HepG2 (cell line): ENCODE measurements around the gene MBLAC1. TPM values are rescaled to one million over a fixed set of nuclear protein-coding genes. Genes with fewer than 3 reads are reported as not detected.
A peak's percentile ranks its signal among the peaks of the same experiment; 100 is the strongest.

Experiments used
- DDIT3 ChIP-seq: sonication (generic); formaldehyde crosslinking; IDR thresholded peaks from 2 replicates; pipeline ENCODE4 v1.4.0; 2020; ENCODE audit warnings: mild to moderate bottlenecking, missing genetic modification reagents
- GFI1 ChIP-seq: sonication (generic); formaldehyde crosslinking; IDR thresholded peaks from 2 replicates; pipeline ENCODE4 v1.5.0; 2020; ENCODE audit warnings: missing genetic modification reagents, mild to moderate bottlenecking, borderline replicate concordance
- GLMP ChIP-seq: sonication (generic); formaldehyde crosslinking; IDR thresholded peaks from 2 replicates; pipeline ENCODE4 v1.9.0; 2021; ENCODE audit warnings: missing genetic modification reagents, mild to moderate bottlenecking, borderline replicate concordance
- HMG20B ChIP-seq: conservative IDR thresholded peaks from 2 replicates; pipeline ENCODE4 v1.6.1; 2016; ENCODE audit warnings: missing genetic modification reagents, missing compliant biosample characterization
- ISL2 ChIP-seq: sonication (generic); formaldehyde crosslinking; IDR thresholded peaks from 2 replicates; pipeline ENCODE4 v1.5.0; 2020; ENCODE audit warnings: missing genetic modification reagents
- JARID2 ChIP-seq: sonication (generic); formaldehyde crosslinking; IDR thresholded peaks from 2 replicates; pipeline ENCODE4 v1.8.1; 2023; ENCODE audit warnings: missing genetic modification reagents, inconsistent platforms; ENCODE audit not compliant: insufficient replicate concordance
- KDM3A ChIP-seq: IDR thresholded peaks from 2 replicates; pipeline ENCODE4 v1.6.1; 2018; ENCODE audit warnings: low read depth, missing compliant biosample characterization
- MTA1 ChIP-seq: sonication (generic); formaldehyde crosslinking; IDR thresholded peaks from 2 replicates; pipeline ENCODE4 v1.4.0; 2020; ENCODE audit warnings: missing genetic modification reagents, mild to moderate bottlenecking, borderline replicate concordance
- NCOR1 ChIP-seq: fragments of 200-600 bp; sonication (generic); IDR thresholded peaks from 2 replicates; pipeline ENCODE4 v1.7.0; 2017; ENCODE audit warnings: antibody characterized with exemption, low read length, borderline replicate concordance
- NFKB2 ChIP-seq: sonication (generic); formaldehyde crosslinking; IDR thresholded peaks from 2 replicates; pipeline ENCODE4 v1.4.0; 2020; ENCODE audit warnings: missing genetic modification reagents, borderline replicate concordance
- NFYB ChIP-seq: sonication (generic); formaldehyde crosslinking; IDR thresholded peaks from 2 replicates; pipeline ENCODE4 v1.4.0; 2020; ENCODE audit warnings: missing genetic modification reagents
- PCBP2 ChIP-seq: fragments of 200-400 bp; formaldehyde crosslinking; optimal IDR thresholded peaks from 2 replicates; pipeline ENCODE3; 2018; ENCODE audit warnings: low read length, low read depth; ENCODE audit not compliant: poor library complexity, severe bottlenecking
- POGZ ChIP-seq: sonication (generic); formaldehyde crosslinking; IDR thresholded peaks from 2 replicates; pipeline ENCODE4 v1.4.0; 2020; ENCODE audit warnings: mild to moderate bottlenecking, missing genetic modification reagents
- REXO4 ChIP-seq: sonication (generic); formaldehyde crosslinking; IDR thresholded peaks from 2 replicates; pipeline ENCODE4 v1.8.0; 2022; ENCODE audit warnings: missing genetic modification reagents, mild to moderate bottlenecking, borderline replicate concordance
- SMARCE1 ChIP-seq: fragments of 450-650 bp; IDR thresholded peaks from 2 replicates; pipeline ENCODE4 v1.6.1; 2017; ENCODE audit warnings: borderline replicate concordance
- SMC3 ChIP-seq: IDR thresholded peaks from 2 replicates; pipeline ENCODE4 v1.6.1; 2011; ENCODE audit warnings: low read length, improper control_type of control experiment
- SPEN ChIP-seq: sonication (generic); formaldehyde crosslinking; IDR thresholded peaks from 2 replicates; pipeline ENCODE4 v1.5.1; 2020; ENCODE audit warnings: low read depth, mild to moderate bottlenecking, missing genetic modification reagents
- ZFY ChIP-seq: sonication (generic); formaldehyde crosslinking; IDR thresholded peaks from 2 replicates; pipeline ENCODE4 v1.4.0; 2020; ENCODE audit warnings: missing genetic modification reagents
- ZNF160 ChIP-seq: sonication (generic); formaldehyde crosslinking; IDR thresholded peaks from 2 replicates; pipeline ENCODE4 v1.8.0; 2022; ENCODE audit warnings: mild to moderate bottlenecking, inconsistent platforms, missing genetic modification reagents
- ZNF331 ChIP-seq: sonication (generic); formaldehyde crosslinking; IDR thresholded peaks from 2 replicates; pipeline ENCODE4 v1.4.0; 2020; ENCODE audit warnings: missing genetic modification reagents
- ZNF567 ChIP-seq: sonication (generic); formaldehyde crosslinking; IDR thresholded peaks from 2 replicates; pipeline ENCODE4 v1.8.1; 2023; ENCODE audit warnings: mild to moderate bottlenecking, missing genetic modification reagents, borderline replicate concordance
- ZNF572 ChIP-seq: sonication (generic); formaldehyde crosslinking; IDR thresholded peaks from 2 replicates; pipeline ENCODE4 v1.5.1; 2020; ENCODE audit warnings: mild to moderate bottlenecking, missing genetic modification reagents
- ZNF709 ChIP-seq: sonication (generic); formaldehyde crosslinking; IDR thresholded peaks from 2 replicates; pipeline ENCODE4 v1.5.0; 2020; ENCODE audit warnings: mild to moderate bottlenecking, missing genetic modification reagents
- ZNF83 ChIP-seq: sonication (generic); formaldehyde crosslinking; IDR thresholded peaks from 2 replicates; pipeline ENCODE4 v1.4.0; 2020; ENCODE audit warnings: missing genetic modification reagents, mild to moderate bottlenecking, borderline replicate concordance
- polyA plus RNA-seq, 8 experiments: library from polyadenylated mRNA; depleted of rRNA in 3 of 8; stranded (reverse) in 7 of 8; unstranded in 1 of 8; fragments of >200 nt; fragmentation: Illumina TruSeq in 4 of 8; extraction: Trizol in 4 of 8; gene quantifications; 2 replicates each; pipeline versions ENCODE4 v1.2.1 to v1.2.3, GENCODE V29; 2011 to 2016; ENCODE audit warnings: low read depth in 4 of 8, missing spikeins in 1 of 8, mixed read lengths in 1 of 8; ENCODE audit not compliant: insufficient read depth in 1 of 8
- total RNA-seq, 5 experiments: library from RNA; depleted of rRNA; stranded (reverse); fragments of >200 nt; fragmentation: Illumina TruSeq; extraction: Trizol; gene quantifications; 2 replicates each; pipeline ENCODE4 v1.2.3, GENCODE V29; 2016; ENCODE audit warnings: low read depth in 1 of 5
- TF ChIP-seq, protein P1 (sequence below), 2 experiments: sonication (generic) in 1 of 2; formaldehyde crosslinking in 1 of 2; IDR thresholded peaks; 2 replicates each; pipeline versions ENCODE4 v1.4.0 to v1.6.1; 2016 to 2020; ENCODE audit warnings: borderline replicate concordance in 1 of 2, low read depth in 1 of 2, mild to moderate bottlenecking in 1 of 2, missing genetic modification reagents in 1 of 2

Gene MBLAC1
- total and polyA plus RNA-seq, 2 of the 13 experiments (the other 11 are each of a cell fraction or from before 2014, with no cell fraction given): 0.79 to 2.1 TPM

- peak; percentile 74; the same call in 1 of the 2 replicates for TF ChIP-seq ISL2 (CRISPR knock-in tag)
- peak; percentile 100 for TF ChIP-seq KDM3A
- peak; percentile 45; the same call in 1 of the 2 replicates for TF ChIP-seq NCOR1
- TF ChIP-seq PCBP2: no peak
- peak; percentile 70; the same call in 1 of the 2 replicates for TF ChIP-seq ZNF160
- no peak; the same call in 1 of the 2 replicates for TF ChIP-seq ZNF83 (CRISPR knock-in tag)
- peak; percentile 73 for TF ChIP-seq JARID2 (CRISPR knock-in tag)
- peak; percentile 96 for TF ChIP-seq ZFY (CRISPR knock-in tag)
- TF ChIP-seq REXO4 (CRISPR knock-in tag): no peak
- no peak; the same call in 1 of the 2 replicates for TF ChIP-seq ZNF567 (CRISPR knock-in tag)
- TF ChIP-seq SMARCE1: no peak
- TF ChIP-seq GFI1 (CRISPR knock-in tag): peak; percentile 82
- peak; percentile 47; the same call in 1 of the 2 replicates for TF ChIP-seq ZNF572 (CRISPR knock-in tag)
- peak; percentile 13; the same call in 1 of the 2 replicates for TF ChIP-seq SMC3
- peak; percentile 86 for TF ChIP-seq POGZ (CRISPR knock-in tag)
- peak; percentile 92 for TF ChIP-seq SPEN (CRISPR knock-in tag)
- 0 out of 2 replicates have a peak, but pooled peaks have one; percentile 11 for TF ChIP-seq NFYB
- TF ChIP-seq, protein P1, sequence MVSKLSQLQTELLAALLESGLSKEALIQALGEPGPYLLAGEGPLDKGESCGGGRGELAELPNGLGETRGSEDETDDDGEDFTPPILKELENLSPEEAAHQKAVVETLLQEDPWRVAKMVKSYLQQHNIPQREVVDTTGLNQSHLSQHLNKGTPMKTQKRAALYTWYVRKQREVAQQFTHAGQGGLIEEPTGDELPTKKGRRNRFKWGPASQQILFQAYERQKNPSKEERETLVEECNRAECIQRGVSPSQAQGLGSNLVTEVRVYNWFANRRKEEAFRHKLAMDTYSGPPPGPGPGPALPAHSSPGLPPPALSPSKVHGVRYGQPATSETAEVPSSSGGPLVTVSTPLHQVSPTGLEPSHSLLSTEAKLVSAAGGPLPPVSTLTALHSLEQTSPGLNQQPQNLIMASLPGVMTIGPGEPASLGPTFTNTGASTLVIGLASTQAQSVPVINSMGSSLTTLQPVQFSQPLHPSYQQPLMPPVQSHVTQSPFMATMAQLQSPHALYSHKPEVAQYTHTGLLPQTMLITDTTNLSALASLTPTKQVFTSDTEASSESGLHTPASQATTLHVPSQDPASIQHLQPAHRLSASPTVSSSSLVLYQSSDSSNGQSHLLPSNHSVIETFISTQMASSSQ (IDR thresholded peaks at IDR 0.05; ENCODE audit: low read depth): peak; percentile 24; the same call in 1 of the 2 replicates
- TF ChIP-seq, protein P1 (CRISPR knock-in tag; IDR thresholded peaks at IDR 0.05; ENCODE audit: borderline replicate concordance): peak; percentile 83
- peak; percentile 88; the same call in 1 of the 2 replicates for TF ChIP-seq NFKB2
- no peak for TF ChIP-seq DDIT3 (CRISPR knock-in tag)
- TF ChIP-seq HMG20B (CRISPR knock-in tag): peak; percentile 63; the same call in 1 of the 2 replicates
- TF ChIP-seq GLMP (CRISPR knock-in tag): no peak
- TF ChIP-seq ZNF331: peak; percentile 91; the same call in 1 of the 2 replicates
- peak; percentile 69; the same call in 1 of the 2 replicates for TF ChIP-seq MTA1 (CRISPR knock-in tag)
- TF ChIP-seq ZNF709: peak; percentile 66; the same call in 1 of the 2 replicates
Measured at GRCh38 chr7:100081535-100082102, 45.1 kb upstream of the MBLAC1 start, which contains the start of gene ZNF3 (continued).
